NT2/D1 (cell line): Measurements from ENCODE around the gene ATP11B.
"Not testable (repeated sequence)": the region's sequence is repeated elsewhere in the genome, so short reads cannot be mapped to it uniquely, and the experiment has no call there.

Experiments used
- DNase-seq: peaks from one replicate; pipeline ENCODE4 v3.0.0-alpha.2; 2011; ENCODE audit warnings: low read depth, low spot score
- H3K27me3 ChIP-seq: 2 replicates; pipeline ENCODE4 v1.6.0; 2011; ENCODE audit warnings: mild to moderate bottlenecking; ENCODE audit not compliant: insufficient read length, insufficient read depth
- H3K36me3 ChIP-seq: 2 replicates; pipeline ENCODE4 v1.6.1; 2011; ENCODE audit warnings: mild to moderate bottlenecking, low read length, mixed read lengths; ENCODE audit not compliant: insufficient read depth, insufficient read length
- H3K4me1 ChIP-seq: 2 replicates; pipeline ENCODE4 v1.5.1; 2011; ENCODE audit not compliant: insufficient read depth, insufficient read length
- H3K4me3 ChIP-seq: 2 replicates; pipeline ENCODE4 v1.5.1; 2011; ENCODE audit warnings: low read depth; ENCODE audit not compliant: insufficient read length
- H3K9ac ChIP-seq: 2 replicates; pipeline ENCODE4 v1.6.0; 2011; ENCODE audit warnings: low read depth; ENCODE audit not compliant: insufficient read length
- H3K9me3 ChIP-seq: 2 replicates; pipeline ENCODE4 v1.5.1; 2011; ENCODE audit warnings: mild to moderate bottlenecking, low read length; ENCODE audit not compliant: insufficient read depth
- SUZ12 ChIP-seq: IDR thresholded peaks from 2 replicates; pipeline ENCODE4 v1.6.1; 2011; ENCODE audit not compliant: insufficient read length, insufficient read depth; ENCODE audit errors: extremely low read depth
- YY1 ChIP-seq: IDR thresholded peaks from 2 replicates; pipeline ENCODE4 v1.6.1; 2011; ENCODE audit not compliant: insufficient read length, insufficient read depth
- ZNF274 ChIP-seq: IDR thresholded peaks from 2 replicates; pipeline ENCODE4 v1.6.1; 2011; ENCODE audit warnings: mild to moderate bottlenecking, low read depth, low read length

ATP11B gene

GRCh38 chr3:182843478-182843877 is 50.2 kb downstream of the ATP11B start:
- Histone ChIP-seq H3K27me3 (no peaks in the 10 kb centered on the region), H3K9me3 (no peaks in the 10 kb centered on the region), H3K4me3 (no peak overlapping the region), H3K9ac (no peak overlapping the region), H3K36me3 (peaks cover 13% of the 10 kb centered on the region), H3K4me1 (no peaks in the 10 kb centered on the region)
- no peak for TF ChIP-seq YY1
- TF ChIP-seq ZNF274: no peak
- TF ChIP-seq SUZ12: no peak
- no peak for DNase-seq

- Histone ChIP-seq H3K4me1 (no peaks in the 10 kb centered on the region), H3K9ac (no peak overlapping the region), H3K9me3 (no peaks in the 10 kb centered on the region), H3K4me3 (no peak overlapping the region), H3K27me3 (no peaks in the 10 kb centered on the region), H3K36me3 (peaks cover 11% of the 10 kb centered on the region)
- TF ChIP-seq SUZ12 (no peak), YY1 (no peak), ZNF274 (no peak)
- no peak for DNase-seq
Observed at GRCh38 chr3:182848906-182849305, 55.6 kb downstream of the ATP11B start.

- H3K27me3 ChIP-seq: no peaks in the 10 kb centered on the region
- no peak overlapping the region for H3K4me3 ChIP-seq
- TF ChIP-seq SUZ12: no peak
- TF ChIP-seq YY1: no peak
- TF ChIP-seq ZNF274: no peak
- no peaks in the 10 kb centered on the region for H3K4me1 ChIP-seq
- no peaks in the 10 kb centered on the region for H3K36me3 ChIP-seq
- no peaks in the 10 kb centered on the region for H3K9me3 ChIP-seq
- no peak overlapping the region for H3K9ac ChIP-seq
- no peak for DNase-seq
Observed at GRCh38 chr3:182855076-182855475, 61.8 kb downstream of the ATP11B start.

GRCh38 chr3:182861348-182861747 is 68.0 kb downstream of the ATP11B start:
- no peak overlapping the region for H3K4me3 ChIP-seq
- H3K36me3 ChIP-seq: peaks cover 4% of the 10 kb centered on the region
- H3K27me3 ChIP-seq: no peaks in the 10 kb centered on the region
- H3K9me3 ChIP-seq: no peaks in the 10 kb centered on the region
- TF ChIP-seq ZNF274 (no peak), SUZ12 (no peak), YY1 (no peak)
- H3K4me1 ChIP-seq: no peaks in the 10 kb centered on the region
- DNase-seq: no peak
- H3K9ac ChIP-seq: no peak overlapping the region

GRCh38 chr3:182862159-182862860 is 69.0 kb downstream of the ATP11B start:
- H3K4me1 ChIP-seq: no peaks in the 10 kb centered on the region
- DNase-seq: no peak
- peaks cover 4% of the 10 kb centered on the region for H3K36me3 ChIP-seq
- no peak for TF ChIP-seq YY1
- H3K9me3 ChIP-seq: no peaks in the 10 kb centered on the region
- H3K9ac ChIP-seq: no peak overlapping the region
- no peaks in the 10 kb centered on the region for H3K27me3 ChIP-seq
- no peak overlapping the region for H3K4me3 ChIP-seq

GRCh38 chr3:182869059-182869458 is 75.8 kb downstream of the ATP11B start:
- no peak for TF ChIP-seq SUZ12
- no peak for TF ChIP-seq ZNF274
- TF ChIP-seq YY1: no peak
- no peak for DNase-seq
- Histone ChIP-seq H3K9ac (no peak overlapping the region), H3K9me3 (no peaks in the 10 kb centered on the region), H3K4me3 (no peak overlapping the region), H3K36me3 (peaks cover 25% of the 10 kb centered on the region), H3K4me1 (no peaks in the 10 kb centered on the region), H3K27me3 (no peaks in the 10 kb centered on the region)

GRCh38 chr3:182870917-182871316 is 77.6 kb downstream of the ATP11B start:
- H3K9ac ChIP-seq, H3K27me3 ChIP-seq, DNase-seq, H3K4me3 ChIP-seq, H3K4me1 ChIP-seq, H3K9me3 ChIP-seq: not testable (repeated sequence)
- peaks cover 30% of the 10 kb centered on the region for H3K36me3 ChIP-seq

- Histone ChIP-seq H3K4me3 (no peak overlapping the region), H3K9ac (no peak overlapping the region), H3K9me3 (no peaks in the 10 kb centered on the region), H3K4me1 (no peaks in the 10 kb centered on the region), H3K36me3 (peaks cover 4% of the 10 kb centered on the region), H3K27me3 (no peaks in the 10 kb centered on the region)
- DNase-seq: no peak
- TF ChIP-seq YY1 (no peak), SUZ12 (no peak), ZNF274 (no peak)
Observed at GRCh38 chr3:182879031-182879611, 85.8 kb downstream of the ATP11B start.
